ENCODE results near the gene PCSK6. TPM values are rescaled to one million over a fixed set of nuclear protein-coding genes. Genes with fewer than 3 reads are reported as not detected.
"Not testable (repeated sequence)": the region's sequence is repeated elsewhere in the genome, so short reads cannot be mapped to it uniquely, and the experiment has no call there.

Gene PCSK6
- total RNA-seq, 2 donors from 2014 or later: 0.61 to 2.1 TPM

DNA sequence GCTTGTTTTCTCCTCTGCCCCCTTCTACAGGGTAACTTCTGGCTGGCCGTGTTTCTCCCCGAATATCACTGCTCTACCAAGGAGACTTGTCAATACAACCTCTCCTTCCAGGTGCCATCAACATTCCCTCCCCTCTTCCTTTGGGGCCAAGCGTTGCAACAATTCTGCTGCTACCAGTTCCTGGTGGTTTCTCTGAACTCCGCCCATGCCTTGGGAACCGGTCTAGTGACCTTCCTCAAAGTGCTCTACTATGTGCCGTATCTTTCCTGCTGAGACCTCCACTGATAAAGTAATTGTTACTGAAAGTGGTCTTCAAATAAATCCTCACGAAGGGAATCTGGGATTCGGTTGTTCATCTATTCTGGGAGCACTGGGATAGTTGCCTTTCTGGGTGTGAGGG, 26.2 kb downstream of the PCSK6 start:
- Mint-ChIP-seq H3K9me3 (no peaks in the 10 kb centered on the region), H3K36me3 (no peaks in the 10 kb centered on the region), H3K27ac (no peak overlapping the region)
- ATAC-seq: no peak
- no peak for DNase-seq (ENCODE audit: low spot score in 2 of 2)

GRCh38 chr15:101461097-101461496, 28.4 kb downstream of the PCSK6 start:
- DNase-seq (ENCODE audit: low spot score in 2 of 2) (no peak), ATAC-seq (peak in 1 of 2 donors; percentile 92)
- H3K36me3 Mint-ChIP-seq: no peaks in the 10 kb centered on the region
- no peaks in the 10 kb centered on the region for H3K9me3 Mint-ChIP-seq
- peak overlapping the region in 1 of 2 donors; percentile 69 for H3K27ac Mint-ChIP-seq

DNA sequence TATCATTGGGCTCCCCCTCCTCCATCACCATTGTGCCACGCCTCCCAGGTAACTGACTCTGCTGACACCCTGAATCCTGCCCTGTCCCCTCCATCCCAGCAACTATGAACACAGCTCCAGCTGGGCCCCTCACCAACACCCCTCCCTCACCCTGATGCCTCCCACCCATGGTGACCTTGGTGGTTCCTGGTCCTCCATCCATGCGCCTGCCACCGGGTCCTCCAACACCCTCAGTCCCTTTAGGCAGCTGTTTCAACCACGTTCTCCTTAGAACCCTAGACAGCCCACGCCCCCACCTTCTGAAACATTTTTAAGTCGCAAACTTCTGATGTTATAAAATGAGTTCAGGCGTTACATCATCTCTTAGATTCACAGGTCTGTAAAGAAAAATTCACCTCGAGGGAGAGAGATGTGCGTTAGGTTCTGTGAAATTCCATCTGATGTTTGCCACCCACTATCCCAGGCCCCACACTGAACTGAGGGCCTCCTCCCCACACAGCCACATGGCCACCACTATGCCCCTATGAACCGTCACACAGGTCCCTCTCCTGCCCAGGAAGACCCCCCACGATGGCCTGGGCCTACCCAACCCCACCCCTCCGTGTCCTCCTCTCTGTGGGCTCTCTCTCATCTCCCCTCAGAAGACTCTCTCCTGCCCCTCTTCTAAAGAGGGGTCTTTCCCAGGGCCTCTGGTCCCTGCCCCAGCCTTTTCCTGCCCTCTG, 29.8 kb downstream of the PCSK6 start:
- no peak for ATAC-seq
- Mint-ChIP-seq H3K9me3 (no peaks in the 10 kb centered on the region), H3K27ac (peak overlapping the region; percentile 55 to 70), H3K36me3 (no peaks in the 10 kb centered on the region)
- DNase-seq (ENCODE audit: low spot score in 2 of 2): no peak

- H3K27ac Mint-ChIP-seq: peak overlapping the region in 1 of 2 donors; percentile 18
- H3K9me3 Mint-ChIP-seq: no peaks in the 10 kb centered on the region
- no peaks in the 10 kb centered on the region for H3K36me3 Mint-ChIP-seq
- no peak for DNase-seq (ENCODE audit: low spot score in 2 of 2)
- no peak for ATAC-seq
Measured at GRCh38 chr15:101458908-101459578, 30.5 kb downstream of the PCSK6 start.

DNA sequence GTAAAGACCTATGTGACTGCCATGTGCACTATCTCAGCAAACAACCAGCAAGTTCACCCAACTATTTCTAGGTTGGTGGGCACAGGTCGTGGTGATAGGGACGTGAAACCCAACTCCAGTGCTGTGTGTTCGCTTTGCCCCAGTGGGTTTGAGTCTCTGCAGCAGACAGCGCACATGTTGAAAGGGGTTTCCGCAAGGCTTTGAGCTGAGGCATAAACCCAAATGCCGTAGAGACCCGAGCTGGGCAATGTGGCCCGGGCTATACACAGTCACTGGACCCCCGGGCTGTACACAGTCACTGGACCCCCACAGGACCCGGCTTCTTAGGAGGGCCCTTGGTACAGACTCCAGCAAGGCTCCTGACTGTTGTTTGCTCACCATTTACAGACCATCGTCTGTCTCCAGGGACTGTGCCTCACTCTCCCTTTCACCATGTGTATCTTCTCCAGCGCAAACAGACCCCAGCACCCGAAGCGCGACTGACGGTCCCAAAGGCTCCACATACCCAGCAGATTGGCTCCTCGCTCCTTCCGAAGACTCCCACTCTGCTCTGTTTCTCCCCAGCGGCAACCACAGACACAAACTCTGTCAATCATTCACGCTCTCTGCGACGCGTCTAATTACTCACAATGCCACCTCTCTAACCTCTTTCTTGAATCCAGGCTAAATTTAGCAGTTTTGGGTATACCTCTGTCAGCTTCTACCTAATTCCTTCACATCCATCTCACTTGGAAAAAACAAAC, 31.2 kb downstream of the PCSK6 start:
- DNase-seq (ENCODE audit: low spot score in 2 of 2) (no peak), ATAC-seq (no peak)
- no peaks in the 10 kb centered on the region for H3K9me3 Mint-ChIP-seq
- no peaks in the 10 kb centered on the region for H3K36me3 Mint-ChIP-seq
- H3K27ac Mint-ChIP-seq: peak overlapping the region in 1 of 2 donors; percentile 18

GRCh38 chr15:101457696-101458095, 31.8 kb downstream of the PCSK6 start:
- ATAC-seq (no peak), DNase-seq (ENCODE audit: low spot score in 2 of 2) (no peak)
- no peak overlapping the region for H3K27ac Mint-ChIP-seq
- H3K36me3 Mint-ChIP-seq: no peaks in the 10 kb centered on the region
- no peaks in the 10 kb centered on the region for H3K9me3 Mint-ChIP-seq

GRCh38 chr15:101456057-101456739, 33.3 kb downstream of the PCSK6 start:
- no peaks in the 10 kb centered on the region for H3K36me3 Mint-ChIP-seq
- H3K9me3 Mint-ChIP-seq: no peaks in the 10 kb centered on the region
- no peak for DNase-seq (ENCODE audit: low spot score in 2 of 2)
- ATAC-seq: no peak
- H3K27ac Mint-ChIP-seq: peak overlapping the region in 1 of 2 donors; percentile 38

DNA sequence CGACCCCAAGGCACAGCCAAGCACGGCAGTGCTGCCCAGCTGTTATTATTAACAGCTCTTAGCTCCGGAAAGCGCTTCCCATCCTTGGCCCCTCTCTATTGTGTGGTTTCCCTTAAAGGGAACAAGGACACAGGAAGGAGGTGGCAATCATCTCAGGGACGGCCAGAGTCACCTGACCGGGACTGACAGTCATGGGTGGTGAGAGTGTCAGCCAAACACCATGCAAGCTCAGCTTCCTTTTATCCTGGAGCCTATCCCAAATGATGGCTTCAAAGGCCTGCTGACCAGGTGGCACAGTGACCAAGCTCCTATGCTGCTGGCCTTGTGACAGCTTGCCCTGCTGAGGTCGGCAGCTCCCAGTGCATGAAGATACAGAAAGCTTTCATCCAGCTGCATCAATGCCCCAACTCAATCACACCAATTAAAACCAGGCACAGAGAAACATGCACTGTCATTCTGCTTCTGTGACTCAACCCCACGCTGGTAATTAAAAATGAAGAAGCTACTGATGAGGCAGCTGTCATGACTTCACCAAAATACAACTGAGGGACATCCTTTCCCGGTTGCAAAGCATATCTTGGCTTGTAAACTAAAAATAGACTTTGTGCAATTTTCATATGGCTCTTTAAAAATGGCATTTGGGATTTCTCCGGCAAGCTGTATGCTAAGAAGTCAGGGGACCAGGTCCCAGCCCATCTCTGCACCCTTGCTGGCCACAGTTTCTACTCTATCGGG, 34.0 kb downstream of the PCSK6 start:
- peak in 1 of 2 donors; percentile 86 for ATAC-seq
- Mint-ChIP-seq H3K36me3 (no peaks in the 10 kb centered on the region), H3K9me3 (no peaks in the 10 kb centered on the region), H3K27ac (no peak overlapping the region)
- no peak for DNase-seq (ENCODE audit: low spot score in 2 of 2)

GRCh38 chr15:101454781-101455180, 34.7 kb downstream of the PCSK6 start:
- DNase-seq (ENCODE audit: low spot score in 2 of 2); H3K36me3 Mint-ChIP-seq; H3K9me3 Mint-ChIP-seq; H3K27ac Mint-ChIP-seq; ATAC-seq: not testable (repeated sequence)

- Mint-ChIP-seq H3K27ac (no peak overlapping the region), H3K36me3 (no peaks in the 10 kb centered on the region), H3K9me3 (no peaks in the 10 kb centered on the region)
- DNase-seq (ENCODE audit: low spot score in 2 of 2): no peak
- ATAC-seq: no peak
Measured at GRCh38 chr15:101454365-101454764, 35.1 kb downstream of the PCSK6 start.

DNA sequence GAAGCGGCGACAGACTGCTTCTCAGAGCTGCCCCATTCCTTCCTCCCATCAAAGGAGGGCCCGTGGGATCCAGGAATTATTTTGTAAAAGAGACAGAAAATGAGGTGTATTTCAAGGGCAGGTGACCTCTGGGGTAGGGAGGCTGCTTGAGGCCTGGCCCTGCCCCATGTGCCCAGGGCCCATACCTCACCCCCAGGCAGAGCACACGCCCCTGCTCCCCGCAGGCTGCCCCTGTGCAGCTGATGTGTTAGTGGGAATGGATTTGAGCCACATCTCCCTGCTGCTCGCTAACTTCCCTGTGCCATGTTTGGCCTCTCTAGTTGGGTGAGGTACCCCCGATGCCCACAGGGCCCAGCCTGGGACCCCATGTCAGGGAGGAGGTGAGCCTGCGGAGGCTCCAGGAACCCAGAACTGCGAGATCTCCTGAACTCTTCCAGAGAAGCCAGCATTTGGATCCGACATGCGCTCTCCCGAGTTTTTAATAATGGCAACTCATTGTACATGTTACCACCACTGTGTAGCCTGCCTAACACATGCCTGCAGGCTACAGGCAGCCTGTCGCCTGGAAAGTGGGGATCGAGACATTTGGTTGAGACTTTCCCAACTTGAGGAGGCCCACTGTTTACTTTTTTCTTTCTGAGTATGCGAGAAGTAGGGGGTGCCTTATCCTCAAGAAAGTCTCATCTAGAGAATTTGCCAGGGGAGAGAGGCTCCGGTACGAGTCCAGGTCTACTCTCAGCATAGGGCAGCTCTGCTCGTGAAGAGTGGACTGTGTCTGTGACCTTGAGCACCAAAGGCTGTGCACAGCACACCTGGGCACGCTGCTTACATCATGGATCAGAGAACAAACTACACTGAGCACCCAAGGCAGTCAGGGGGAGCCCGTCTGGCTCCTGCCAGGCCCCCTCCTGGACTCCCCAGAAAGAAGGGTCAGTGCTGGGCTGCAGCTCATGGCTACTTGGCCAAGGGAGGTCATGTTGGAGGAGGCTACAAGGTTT, 36.1 kb downstream of the PCSK6 start:
- DNase-seq (ENCODE audit: low spot score in 2 of 2) (no peak), ATAC-seq (no peak)
- Mint-ChIP-seq H3K9me3 (no peaks in the 10 kb centered on the region), H3K36me3 (no peaks in the 10 kb centered on the region), H3K27ac (peak overlapping the region in 1 of 2 donors; percentile 44)

DNA sequence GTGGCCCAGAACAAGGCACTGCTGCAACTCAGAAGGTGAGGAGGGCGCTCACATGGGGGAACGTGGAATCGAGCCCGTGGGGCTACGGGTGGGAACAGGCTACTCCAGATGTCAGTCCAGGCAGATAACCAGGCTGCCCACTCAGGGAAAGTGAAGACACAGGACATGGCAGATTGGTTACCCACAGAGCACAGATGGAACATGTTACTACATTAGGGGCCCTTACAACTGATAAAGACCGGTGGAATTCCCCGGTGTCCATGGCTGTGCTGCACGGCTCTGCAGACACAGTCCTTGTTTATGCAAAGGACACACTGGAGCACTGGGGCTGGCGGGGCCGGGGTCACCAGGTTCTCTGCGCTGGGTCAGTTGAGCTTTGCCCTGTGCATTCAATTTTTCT, 36.9 kb downstream of the PCSK6 start:
- Mint-ChIP-seq H3K9me3 (no peaks in the 10 kb centered on the region), H3K36me3 (no peaks in the 10 kb centered on the region), H3K27ac (no peak overlapping the region)
- no peak for ATAC-seq
- DNase-seq (ENCODE audit: low spot score in 2 of 2): no peak

DNA sequence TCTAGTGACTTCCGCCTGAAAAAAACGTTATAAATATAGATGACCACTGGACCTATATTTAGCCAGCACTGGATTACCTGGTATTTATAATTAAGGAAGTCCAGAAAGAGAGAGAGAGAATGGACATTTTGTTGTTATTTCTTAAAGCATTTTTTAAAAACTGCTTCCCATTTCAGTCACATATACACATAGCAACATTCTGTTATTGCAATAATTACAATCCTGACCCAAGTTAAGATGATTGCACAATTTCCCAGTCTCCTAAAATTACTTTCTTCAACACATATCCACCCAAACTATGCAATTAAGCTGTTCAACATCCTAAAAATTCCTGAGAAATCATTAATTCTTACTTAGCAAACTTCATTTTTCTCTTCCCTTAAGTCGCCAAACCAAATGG, 37.7 kb downstream of the PCSK6 start:
- no peaks in the 10 kb centered on the region for H3K9me3 Mint-ChIP-seq
- H3K27ac Mint-ChIP-seq: no peak overlapping the region
- ATAC-seq (no peak), DNase-seq (ENCODE audit: low spot score in 2 of 2) (no peak)
- H3K36me3 Mint-ChIP-seq: no peaks in the 10 kb centered on the region

DNA sequence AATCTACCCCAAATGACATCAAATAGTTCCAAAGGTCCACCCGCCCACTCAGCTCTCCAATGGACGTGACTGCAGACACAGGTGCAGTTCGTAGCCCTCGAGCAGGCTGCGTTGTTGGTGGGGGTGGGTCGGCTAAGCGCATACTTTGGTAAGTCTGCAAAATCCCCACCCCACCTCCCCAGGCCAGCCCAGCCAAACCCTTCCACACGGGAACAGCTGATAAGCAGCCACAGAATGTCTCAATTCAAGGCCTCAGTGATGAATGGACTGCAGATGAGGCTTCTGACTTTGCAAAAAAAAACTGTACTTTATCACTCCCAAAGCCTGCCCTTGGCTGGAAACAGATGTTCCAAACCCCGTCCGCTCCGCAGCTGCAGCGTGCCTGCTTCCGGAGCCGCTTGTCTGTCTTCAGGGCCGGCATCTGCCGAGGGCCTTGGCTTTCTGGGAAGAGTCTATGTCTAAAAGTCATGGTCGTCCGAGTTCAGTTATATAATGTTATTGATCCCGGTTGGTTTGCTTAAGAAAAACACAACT, 38.2 kb downstream of the PCSK6 start:
- no peaks in the 10 kb centered on the region for H3K36me3 Mint-ChIP-seq
- DNase-seq (ENCODE audit: low spot score in 2 of 2): no peak
- no peaks in the 10 kb centered on the region for H3K9me3 Mint-ChIP-seq
- ATAC-seq: peak in 1 of 2 donors; percentile 8
- no peak overlapping the region for H3K27ac Mint-ChIP-seq
